PFSK-1 (cell line): ENCODE data around the gene CDK15.

Experiments used
- FOXP2 ChIP-seq: optimal IDR thresholded peaks from 2 replicates; pipeline ENCODE3; 2011; ENCODE audit warnings: borderline replicate concordance, control low read depth, inconsistent platforms; ENCODE audit not compliant: insufficient read depth; ENCODE audit errors: extremely low read length, extremely low read depth
- POLR2AphosphoS5 ChIP-seq: IDR thresholded peaks from 2 replicates; pipeline ENCODE4 v1.6.1; 2012; ENCODE audit warnings: low read depth, mild to moderate bottlenecking, control low read depth, low read length, moderate library complexity
- REST ChIP-seq, 2 experiments: IDR thresholded peaks; 2 replicates each; pipeline versions ENCODE4 v1.6.1 to v1.8.0; 2011 to 2012; ENCODE audit warnings: low read depth in 2 of 2, low read length in 2 of 2, control low read depth in 1 of 2, inconsistent platforms in 1 of 2, mild to moderate bottlenecking in 1 of 2, moderate library complexity in 1 of 2; ENCODE audit not compliant: insufficient read depth in 1 of 2
- SIN3A ChIP-seq: IDR thresholded peaks from 2 replicates; pipeline ENCODE4 v1.6.1; 2012; ENCODE audit warnings: mild to moderate bottlenecking, low read length, moderate library complexity, borderline replicate concordance; ENCODE audit not compliant: insufficient read depth
- TAF1 ChIP-seq: IDR thresholded peaks from 2 replicates; pipeline ENCODE4 v1.6.1; 2012; ENCODE audit warnings: low read length, control low read depth, borderline replicate concordance; ENCODE audit not compliant: insufficient read depth

CDK15 gene

GRCh38 chr2:201807452-201807999 is 1.2 kb downstream of the CDK15 start:
- TF ChIP-seq REST (IDR thresholded peaks at IDR 0.05; ENCODE audit: insufficient read depth in 1 of 2, low read depth in 2 of 2, low read length in 2 of 2) (peak in 1 of 2 experiments; percentile 43; a peak in 1 of 4 replicates), POLR2AphosphoS5 (no peak)

- TF ChIP-seq FOXP2 = no peak
- no peak for TF ChIP-seq REST (IDR thresholded peaks at IDR 0.05; ENCODE audit: insufficient read depth in 1 of 2, low read depth in 2 of 2, low read length in 2 of 2)
- no peak for TF ChIP-seq SIN3A
- no peak for TF ChIP-seq TAF1
- no peak for TF ChIP-seq POLR2AphosphoS5
Measured at GRCh38 chr2:201808027-201808426, 1.7 kb downstream of the CDK15 start.

GRCh38 chr2:201809633-201810032 is 3.3 kb downstream of the CDK15 start:
- TF ChIP-seq POLR2AphosphoS5 = no peak

GRCh38 chr2:201813996-201814760 is 7.8 kb downstream of the CDK15 start:
- TF ChIP-seq POLR2AphosphoS5 (no peak), TAF1 (no peak), FOXP2 (no peak), SIN3A (no peak), REST (IDR thresholded peaks at IDR 0.05; ENCODE audit: insufficient read depth in 1 of 2, low read depth in 2 of 2, low read length in 2 of 2) (no peak)

GRCh38 chr2:201816657-201817575 is 10.6 kb downstream of the CDK15 start:
- TF ChIP-seq SIN3A (no peak), TAF1 (no peak), FOXP2 (no peak), POLR2AphosphoS5 (no peak), REST (IDR thresholded peaks at IDR 0.05; ENCODE audit: insufficient read depth in 1 of 2, low read depth in 2 of 2, low read length in 2 of 2) (no peak)
